Neural progenitor cell (in vitro differentiated cells): ENCODE measurements around the gene TAF15. TPM values are rescaled to one million over a fixed set of nuclear protein-coding genes. Genes with fewer than 3 reads are reported as not detected.

ENCODE experiments used
- DNase-seq: peaks from one replicate; pipeline ENCODE4 v3.0.0-alpha.2; 2016; ENCODE audit warnings: low spot score
- H2AFZ ChIP-seq: fragments of 200-600 bp; sonication (generic); replicated peaks from 2 replicates; pipeline ENCODE4 v1.6.1; 2016; ENCODE audit warnings: antibody characterized with exemption
- H3F3A ChIP-seq: fragments of 200-600 bp; sonication (generic); 2 replicates; pipeline ENCODE4 v1.6.1; 2016; ENCODE audit warnings: antibody characterized with exemption, low read depth
- H3K27ac ChIP-seq: fragments of 200-600 bp; sonication (generic); 2 replicates; pipeline ENCODE4 v1.5.1; 2016; ENCODE audit warnings: mild to moderate bottlenecking
- H3K27me3 ChIP-seq: fragments of 200-600 bp; sonication (generic); 2 replicates; pipeline ENCODE4 v1.6.1; 2016; ENCODE audit warnings: mild to moderate bottlenecking, moderate library complexity
- H3K36me3 ChIP-seq: fragments of 200-600 bp; sonication (generic); 2 replicates; pipeline ENCODE4 v1.5.1; 2016
- H3K4me1 ChIP-seq: fragments of 200-600 bp; sonication (generic); 2 replicates; pipeline ENCODE4 v1.6.1; 2016; ENCODE audit warnings: mixed run types
- H3K4me2 ChIP-seq: fragments of 200-600 bp; sonication (generic); 2 replicates; pipeline ENCODE4 v1.6.1; 2016
- H3K4me3 ChIP-seq: fragments of 200-600 bp; sonication (generic); 2 replicates; pipeline ENCODE4 v1.5.1; 2016
- H3K79me2 ChIP-seq: fragments of 200-600 bp; sonication (generic); 2 replicates; pipeline ENCODE4 v1.6.1; 2016; ENCODE audit warnings: low read depth
- H3K9ac ChIP-seq: fragments of 200-600 bp; sonication (generic); 2 replicates; pipeline ENCODE4 v1.6.1; 2016
- H3K9me3 ChIP-seq: fragments of 200-600 bp; sonication (generic); 2 replicates; pipeline ENCODE4 v1.5.1; 2016; ENCODE audit warnings: low read depth
- H4K20me1 ChIP-seq: fragments of 200-600 bp; sonication (generic); 2 replicates; pipeline ENCODE4 v1.6.1; 2016; ENCODE audit warnings: low read depth
- H3K27ac Mint-ChIP-seq: 3 replicates; pipeline ENCODE4 v1.8.0; 2021; ENCODE audit warnings: mixed read lengths
- H3K27me3 Mint-ChIP-seq: 2 replicates; pipeline ENCODE4 v1.8.0; 2022; ENCODE audit warnings: low read depth, mild to moderate bottlenecking, inconsistent platforms, moderate library complexity, mixed read lengths; ENCODE audit not compliant: insufficient read depth
- H3K36me3 Mint-ChIP-seq: 3 replicates; pipeline ENCODE4 v1.8.0; 2021; ENCODE audit warnings: mixed read lengths
- H3K4me1 Mint-ChIP-seq: 3 replicates; pipeline ENCODE4 v1.8.0; 2021; ENCODE audit warnings: mixed read lengths
- H3K4me3 Mint-ChIP-seq: 3 replicates; pipeline ENCODE4 v1.8.0; 2021; ENCODE audit warnings: mild to moderate bottlenecking, moderate library complexity, mixed read lengths
- H3K9me3 Mint-ChIP-seq: 3 replicates; pipeline ENCODE4 v1.8.0; 2020; ENCODE audit warnings: mixed read lengths
- CTCF ChIP-seq: fragments of 200-600 bp; sonication (generic); IDR thresholded peaks from 2 replicates; pipeline ENCODE4 v1.5.1; 2017; ENCODE audit warnings: antibody characterized with exemption, mild to moderate bottlenecking
- EZH2 ChIP-seq: fragments of 200-600 bp; sonication (generic); IDR thresholded peaks from 2 replicates; pipeline ENCODE4 v1.6.1; 2017; ENCODE audit warnings: antibody characterized with exemption, mild to moderate bottlenecking, moderate library complexity
- EZH2phosphoT487 ChIP-seq: fragments of 200-600 bp; sonication (generic); IDR thresholded peaks from 2 replicates; pipeline ENCODE4 v1.6.1; 2017; ENCODE audit warnings: antibody characterized with exemption
- total RNA-seq: library from RNA; depleted of rRNA; stranded (reverse); fragments of >200 nt; gene quantifications from 2 replicates; pipeline ENCODE4 v1.2.3, GENCODE V29; 2015; ENCODE audit warnings: low replicate concordance

TAF15 gene
- total RNA-seq, 1 donor from 2014 or later, result 90.1 TPM

- H3K4me1 Mint-ChIP-seq, result peaks cover 12% of the 10 kb centered on the region
- no peaks in the 10 kb centered on the region for H3K36me3 ChIP-seq
- peaks cover 54% of the 10 kb centered on the region for H3K27me3 Mint-ChIP-seq
- no peaks in the 10 kb centered on the region for H3K9me3 Mint-ChIP-seq
- H2AFZ ChIP-seq, result no peak within 1 kb of the TSS
- no peaks in the 10 kb centered on the region for H3K9me3 ChIP-seq
- peaks cover 10% of the 10 kb centered on the region for H4K20me1 ChIP-seq
- peak within 1 kb of the TSS; percentile 77 for H3K4me3 Mint-ChIP-seq
- H3K4me1 ChIP-seq, result no peaks in the 10 kb centered on the region
- H3K27me3 ChIP-seq, result peaks cover 94% of the 10 kb centered on the region
- no peak within 1 kb of the TSS for H3K27ac ChIP-seq
- peak within 1 kb of the TSS; percentile 93 for H3K4me2 ChIP-seq
- H3K79me2 ChIP-seq, result no peaks in the 10 kb centered on the region
- no peaks in the 10 kb centered on the region for H3F3A ChIP-seq
- peak within 1 kb of the TSS; percentile 68 for H3K4me3 ChIP-seq
- no peaks in the 10 kb centered on the region for H3K36me3 Mint-ChIP-seq
- TF ChIP-seq EZH2phosphoT487 (peak; percentile 90), CTCF (no peak), EZH2 (peak; percentile 73)
- H3K9ac ChIP-seq, result no peak within 1 kb of the TSS
- DNase-seq, result peak; percentile 78
- H3K27ac Mint-ChIP-seq, result no peak within 1 kb of the TSS
Measured at GRCh38 chr17:35795007-35795870, 14.0 kb upstream of the TAF15 start, which contains the start of gene MMP28. TSS of gene MMP28 (minus strand) at chr17:35795641. CDS start at chr17:35795377, 264 bp downstream.

DNA sequence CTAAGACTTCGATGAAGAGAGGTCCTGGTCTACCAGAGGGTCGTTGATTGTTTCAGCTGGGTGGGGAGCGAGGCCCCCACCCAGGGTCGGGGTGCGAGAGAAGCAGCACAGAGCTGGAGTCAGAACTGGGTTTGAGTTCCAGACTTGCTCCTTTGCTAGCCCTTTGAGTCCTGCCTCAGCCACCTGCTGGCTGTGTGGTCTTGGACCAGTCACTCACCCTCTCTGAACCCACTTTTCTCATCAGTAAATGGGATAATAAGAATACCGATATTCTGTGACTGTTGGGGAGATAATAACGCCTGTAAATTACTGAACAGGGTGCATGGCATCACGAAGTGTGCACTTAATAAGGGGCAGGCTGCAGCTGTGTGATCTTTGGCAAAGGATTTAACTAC lies 13.4 kb upstream of the TAF15 start:
- H3F3A ChIP-seq, result no peaks in the 10 kb centered on the region
- Mint-ChIP-seq H3K36me3 (no peaks in the 10 kb centered on the region), H3K4me3 (peak overlapping the region; percentile 77), H3K27me3 (peaks cover 54% of the 10 kb centered on the region), H3K27ac (no peak overlapping the region), H3K4me1 (peaks cover 12% of the 10 kb centered on the region), H3K9me3 (no peaks in the 10 kb centered on the region)
- peaks cover 10% of the 10 kb centered on the region for H4K20me1 ChIP-seq
- H3K9ac ChIP-seq, result no peak overlapping the region
- H3K4me2 ChIP-seq, result peak overlapping the region; percentile 93
- H3K27ac ChIP-seq, result no peak overlapping the region
- H3K27me3 ChIP-seq, result peaks cover 96% of the 10 kb centered on the region
- no peaks in the 10 kb centered on the region for H3K79me2 ChIP-seq
- no peaks in the 10 kb centered on the region for H3K9me3 ChIP-seq
- no peaks in the 10 kb centered on the region for H3K4me1 ChIP-seq
- peak overlapping the region; percentile 68 for H3K4me3 ChIP-seq
- H2AFZ ChIP-seq, result no peak overlapping the region
- TF ChIP-seq EZH2phosphoT487, result peak; percentile 1
- TF ChIP-seq CTCF, result no peak
- no peak for TF ChIP-seq EZH2
- DNase-seq, result no peak
- no peaks in the 10 kb centered on the region for H3K36me3 ChIP-seq

GRCh38 chr17:35796942-35797341 lies 12.3 kb upstream of the TAF15 start:
- H3K27ac ChIP-seq, result no peak overlapping the region
- no peaks in the 10 kb centered on the region for H3K36me3 ChIP-seq
- no peaks in the 10 kb centered on the region for H3F3A ChIP-seq
- Mint-ChIP-seq H3K27me3 (peaks cover 54% of the 10 kb centered on the region), H3K27ac (no peak overlapping the region), H3K4me3 (no peak overlapping the region), H3K9me3 (no peaks in the 10 kb centered on the region), H3K36me3 (no peaks in the 10 kb centered on the region), H3K4me1 (peaks cover 12% of the 10 kb centered on the region)
- peaks cover 85% of the 10 kb centered on the region for H3K27me3 ChIP-seq
- no peak for DNase-seq
- no peak overlapping the region for H3K4me3 ChIP-seq
- no peak overlapping the region for H3K4me2 ChIP-seq
- peaks cover 10% of the 10 kb centered on the region for H4K20me1 ChIP-seq
- no peak overlapping the region for H3K9ac ChIP-seq
- H3K4me1 ChIP-seq, result no peaks in the 10 kb centered on the region
- no peaks in the 10 kb centered on the region for H3K9me3 ChIP-seq
- H3K79me2 ChIP-seq, result no peaks in the 10 kb centered on the region
- no peak overlapping the region for H2AFZ ChIP-seq
- TF ChIP-seq EZH2phosphoT487, result no peak

DNA sequence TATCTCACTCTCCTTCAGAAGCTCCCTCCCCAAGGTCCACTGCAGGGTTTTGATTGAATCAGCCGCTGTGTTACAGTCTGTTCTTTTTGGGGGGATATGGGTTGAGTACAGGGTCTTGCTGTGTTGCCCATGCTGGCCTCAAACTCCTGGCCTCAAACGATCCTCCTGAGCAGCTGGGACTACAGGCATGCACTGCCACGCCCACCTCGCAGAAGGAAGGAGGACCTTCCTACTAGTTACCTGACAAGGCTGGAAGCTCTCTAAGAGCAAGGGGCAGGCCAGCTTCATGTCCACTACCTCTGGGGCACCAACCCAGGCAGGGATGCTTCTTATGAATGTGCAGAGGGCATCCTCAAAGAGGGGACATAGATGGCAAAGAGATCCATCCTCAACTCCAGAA lies 11.9 kb upstream of the TAF15 start:
- Histone ChIP-seq H3K27me3 (peaks cover 81% of the 10 kb centered on the region), H3K9ac (no peak overlapping the region), H3K79me2 (no peaks in the 10 kb centered on the region), H3K36me3 (no peaks in the 10 kb centered on the region), H3K4me2 (no peak overlapping the region), H3K4me1 (no peaks in the 10 kb centered on the region), H3K4me3 (no peak overlapping the region), H3K27ac (no peak overlapping the region), H4K20me1 (peaks cover 10% of the 10 kb centered on the region), H2AFZ (no peak overlapping the region), H3K9me3 (no peaks in the 10 kb centered on the region), H3F3A (no peaks in the 10 kb centered on the region)
- Mint-ChIP-seq H3K9me3 (no peaks in the 10 kb centered on the region), H3K4me3 (no peak overlapping the region), H3K36me3 (no peaks in the 10 kb centered on the region), H3K27ac (no peak overlapping the region), H3K4me1 (peaks cover 8% of the 10 kb centered on the region), H3K27me3 (peaks cover 54% of the 10 kb centered on the region)
- DNase-seq, result no peak
- TF ChIP-seq EZH2phosphoT487 (no peak), CTCF (no peak), EZH2 (no peak)
